HG03060 (cell line): ENCODE data around the gene MORF4L1.
"Not testable (repeated sequence)": the region's sequence is repeated elsewhere in the genome, so short reads cannot be mapped to it uniquely, and the experiment has no call there.

Source experiments
- ATAC-seq: cut with Tn5 transposase; IDR thresholded peaks from one replicate; pipeline ENCODE4 v1.9.1; 2021; ENCODE audit warnings: low read depth, moderate number of reproducible peaks; ENCODE audit not compliant: unreplicated experiment

Gene MORF4L1

GRCh38 chr15:78923480-78924360 is 51.0 kb downstream of the MORF4L1 start:
- ATAC-seq: no peak

DNA sequence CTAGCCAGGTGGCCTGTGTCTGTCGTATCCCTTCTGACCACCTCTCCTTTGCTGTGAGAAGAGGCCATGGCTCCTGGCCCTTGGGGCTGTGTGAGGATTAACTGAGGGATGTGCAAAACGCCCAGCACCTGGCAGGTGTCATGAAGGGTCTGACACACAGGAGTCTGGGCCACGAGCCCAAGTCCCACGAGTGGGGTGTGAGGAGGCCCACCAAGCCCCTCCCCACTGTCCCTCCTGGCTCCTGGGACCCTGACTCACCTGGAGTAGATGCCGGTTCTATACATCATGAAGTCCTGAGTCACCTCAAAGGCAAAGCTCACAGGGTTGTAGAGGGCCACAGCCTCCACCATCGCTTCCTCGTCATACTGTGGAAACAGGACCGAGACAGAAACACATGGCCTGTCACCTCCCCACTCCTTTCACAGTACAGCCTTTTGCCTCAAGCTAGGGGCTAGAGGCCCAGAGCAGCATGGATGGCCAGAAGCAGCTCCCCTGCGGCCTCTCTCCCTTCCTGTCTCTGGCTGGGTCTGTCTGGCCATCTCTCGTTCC is 52.5 kb downstream of the MORF4L1 start:
- no peak for ATAC-seq

DNA sequence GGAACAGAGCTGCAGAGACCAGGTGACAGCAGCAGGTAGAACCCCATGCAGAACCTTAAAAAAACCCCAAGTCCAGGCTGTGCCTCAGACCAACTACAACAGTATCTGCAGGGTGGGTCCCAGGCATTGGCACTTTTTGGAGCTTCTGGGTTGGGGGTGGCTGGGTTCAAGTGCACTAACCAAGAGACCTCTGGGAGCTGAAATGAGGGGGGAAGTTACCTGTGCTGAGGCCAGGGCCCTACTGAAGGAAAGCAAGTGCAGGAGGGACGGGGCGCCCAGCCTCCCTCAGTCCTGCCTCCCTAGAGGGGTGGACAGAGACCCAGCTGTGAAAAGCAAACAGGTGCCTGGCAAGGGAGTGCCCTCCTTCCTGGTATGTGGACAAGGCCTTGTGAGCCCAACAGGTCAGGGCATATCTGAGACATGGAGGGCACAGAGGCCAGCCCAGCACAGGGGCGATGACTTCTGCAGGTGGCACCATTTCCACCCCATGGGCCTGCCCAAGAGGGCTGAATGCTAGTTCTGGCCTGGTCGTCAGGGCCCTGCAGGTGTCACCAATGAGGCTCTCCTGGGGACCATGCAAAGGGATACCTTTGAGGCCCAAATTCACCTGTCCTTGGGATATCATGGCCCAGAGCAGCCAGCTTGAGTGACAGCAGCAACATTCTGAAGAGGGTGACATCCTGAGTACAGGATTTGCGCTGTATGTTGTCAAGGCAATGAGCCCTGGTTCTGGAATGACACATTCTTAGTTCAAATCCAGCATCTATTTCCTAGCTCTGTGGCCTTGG is 53.5 kb downstream of the MORF4L1 start:
- ATAC-seq: no peak

DNA sequence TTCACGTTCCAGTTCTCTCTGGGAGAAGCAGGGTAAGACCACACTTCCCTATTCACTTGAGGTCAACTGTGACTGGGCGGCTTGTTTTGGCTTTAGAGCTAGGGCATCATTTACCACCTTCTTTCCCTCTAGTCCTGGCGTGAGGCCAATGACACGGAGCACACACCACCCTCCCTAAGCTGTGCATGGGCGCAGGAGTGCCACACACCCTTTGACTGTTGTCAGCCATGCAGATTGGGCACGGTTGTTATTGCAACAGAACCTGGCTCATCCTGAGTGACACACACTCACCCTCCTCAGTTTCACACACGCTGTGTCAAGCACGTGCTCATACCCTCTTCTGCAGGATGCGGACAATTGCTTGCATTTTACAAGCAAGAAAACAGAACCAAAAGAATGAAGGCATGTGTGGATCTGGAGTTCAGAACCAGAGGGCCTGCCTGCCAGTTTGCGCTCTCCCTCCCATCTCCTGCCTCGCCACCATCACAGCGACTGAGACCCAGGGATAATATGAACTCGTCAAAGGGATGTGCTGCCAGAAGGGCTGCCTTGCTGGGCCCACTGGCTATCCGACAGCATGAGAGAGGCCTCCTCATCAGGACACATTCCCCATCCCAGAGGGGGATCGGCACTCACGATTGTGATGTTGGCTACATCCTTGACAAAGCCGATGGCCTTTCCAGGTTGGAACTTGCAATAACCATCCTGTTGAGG is 54.5 kb downstream of the MORF4L1 start:
- ATAC-seq: no peak

- ATAC-seq: not testable (repeated sequence)
Observed at GRCh38 chr15:78928176-78928575, 55.5 kb downstream of the MORF4L1 start.

GRCh38 chr15:78928616-78929093 is 56.0 kb downstream of the MORF4L1 start:
- no peak for ATAC-seq

DNA sequence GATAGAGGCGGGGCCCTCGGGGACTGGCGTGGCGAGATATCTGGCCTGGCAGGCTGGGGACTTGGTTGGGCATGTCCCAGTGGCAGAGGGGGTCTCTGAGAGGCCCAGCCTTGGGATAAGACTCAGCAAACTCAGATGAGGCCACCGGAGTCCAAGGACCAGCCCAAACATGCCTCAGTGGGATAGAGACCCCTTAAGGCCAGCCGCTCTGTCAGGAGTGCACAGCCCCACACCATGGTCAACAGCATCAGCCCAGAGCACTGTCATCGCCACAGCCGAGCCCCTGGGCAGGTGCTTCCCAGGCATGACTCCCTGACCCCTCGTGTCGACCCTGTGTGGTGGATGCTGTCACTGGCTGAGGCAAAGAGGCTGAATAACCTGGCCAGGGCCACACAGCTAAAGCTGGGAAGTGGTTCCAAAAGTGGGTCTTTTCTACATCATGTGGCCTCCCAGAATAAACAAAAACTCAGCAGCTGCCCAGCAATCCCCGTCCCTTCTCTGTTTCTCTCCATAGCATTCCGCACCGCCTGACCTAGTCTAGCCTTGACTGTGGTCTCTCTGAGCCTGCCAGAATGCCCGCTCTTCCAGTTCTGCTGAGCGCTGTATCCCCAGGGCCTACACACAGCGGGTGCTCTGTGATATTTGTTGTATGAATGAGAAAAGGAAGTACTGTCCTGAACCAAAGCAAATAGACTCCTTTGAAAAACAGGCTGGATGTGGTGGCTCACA is 57.0 kb downstream of the MORF4L1 start:
- no peak for ATAC-seq

DNA sequence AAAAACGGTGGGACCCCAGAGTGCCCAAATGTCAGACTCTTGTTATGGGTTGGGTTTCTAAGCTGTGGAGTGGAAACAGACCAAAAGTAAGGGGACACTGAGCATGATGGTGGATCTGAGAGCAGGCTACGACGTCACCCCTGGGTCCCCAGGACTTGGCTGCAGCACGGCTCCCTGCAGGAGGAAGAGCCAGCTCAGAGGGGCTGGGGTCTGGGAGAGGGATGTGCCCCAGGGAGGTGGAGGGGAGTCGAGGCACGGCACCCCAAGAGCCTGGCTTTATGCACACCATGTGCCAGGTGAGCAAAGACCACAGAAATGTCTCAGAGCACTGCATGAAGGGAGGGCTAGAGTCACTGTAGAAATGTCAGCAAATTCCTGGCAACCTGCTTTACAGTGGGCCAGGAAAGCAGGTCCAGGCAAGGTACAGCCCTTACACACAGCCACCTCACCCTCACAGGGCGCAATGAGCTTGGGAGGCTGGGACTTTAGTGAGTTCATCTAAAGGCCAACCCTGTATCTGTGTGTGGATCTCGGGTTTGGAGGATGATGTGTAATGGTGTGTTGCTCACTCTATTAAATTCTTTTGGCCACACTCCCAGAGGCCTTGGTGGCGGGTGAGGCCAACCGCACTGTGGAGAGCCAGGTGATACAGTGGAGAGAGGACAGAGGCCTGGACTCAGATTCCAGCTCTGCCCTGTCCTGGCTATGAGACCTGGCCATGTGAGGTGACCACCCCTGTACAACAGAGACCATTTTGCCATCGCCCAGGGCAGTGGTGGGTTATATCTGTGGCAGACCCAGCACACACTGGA is 58.1 kb downstream of the MORF4L1 start:
- ATAC-seq: no peak

DNA sequence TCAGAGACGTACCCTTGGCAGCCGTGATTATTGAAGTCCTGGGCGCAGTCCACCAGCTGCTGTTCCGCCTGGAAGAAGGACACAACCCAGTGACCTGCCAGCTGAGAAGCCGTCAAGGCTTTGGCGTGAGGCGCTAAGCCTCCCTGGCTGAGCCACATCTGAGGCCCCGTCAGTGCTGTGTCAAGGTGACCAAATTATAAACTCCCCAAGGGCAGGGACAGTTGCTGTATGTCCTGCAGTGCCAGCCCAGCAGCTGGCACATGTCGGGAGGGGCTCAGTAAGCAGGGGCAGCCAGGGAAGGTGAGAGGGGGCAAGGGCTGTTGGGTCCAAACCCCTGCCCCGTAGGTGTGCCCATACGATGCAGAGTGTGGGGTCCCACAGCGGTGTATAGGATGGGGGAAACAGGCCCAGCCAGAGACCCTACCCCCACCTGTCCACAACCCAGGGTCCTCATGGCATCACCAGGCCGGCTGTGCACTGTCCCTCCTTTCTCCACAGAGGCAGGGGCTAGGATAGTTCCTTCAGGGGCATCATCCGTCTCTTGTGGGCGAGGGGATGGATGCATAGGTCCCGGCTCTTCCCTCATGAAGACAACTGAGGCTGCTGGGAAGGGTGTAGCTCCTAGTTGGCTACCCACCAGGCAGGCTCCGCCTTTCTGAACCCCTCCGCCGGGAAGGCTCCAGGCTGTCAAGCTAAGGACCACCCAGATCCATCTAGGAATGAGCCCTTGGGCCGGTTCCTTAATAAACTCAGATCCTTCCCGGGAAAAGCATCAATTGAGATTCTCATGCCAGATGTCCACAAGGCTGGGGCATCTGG is 59.0 kb downstream of the MORF4L1 start:
- ATAC-seq: no peak

- no peak for ATAC-seq
Observed at GRCh38 chr15:78932258-78932808, 59.6 kb downstream of the MORF4L1 start.

DNA sequence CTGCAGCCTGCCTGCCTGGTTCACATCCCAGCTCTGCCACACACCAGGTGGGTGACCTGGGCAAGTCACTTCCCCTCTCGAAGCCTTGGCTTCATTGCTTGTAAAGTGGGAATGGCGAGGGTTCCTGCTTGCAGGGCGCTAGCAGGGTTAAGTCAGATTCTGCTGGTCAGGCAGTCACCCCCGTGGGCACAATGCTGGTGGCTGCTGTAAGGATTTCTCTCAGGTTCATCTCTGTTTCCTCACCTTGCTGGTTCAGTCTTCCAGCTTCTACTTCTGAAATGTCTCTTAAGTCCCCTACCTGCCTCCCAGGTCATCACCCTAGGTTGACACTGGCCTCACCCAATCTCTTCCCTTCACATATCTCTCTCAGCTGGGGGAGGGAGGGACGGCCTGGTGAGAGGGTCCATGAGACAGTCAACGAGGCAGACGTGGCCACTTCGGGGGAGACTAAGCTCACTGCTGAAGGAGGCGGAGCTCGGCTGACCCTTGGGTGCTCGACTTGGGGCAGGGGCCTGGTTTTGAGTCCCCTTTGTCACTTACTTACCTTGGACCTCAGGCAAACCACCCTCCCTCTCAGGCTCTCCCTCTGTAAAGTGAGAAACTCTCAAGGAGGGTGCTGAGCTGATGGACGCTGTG is 60.6 kb downstream of the MORF4L1 start:
- ATAC-seq: no peak

- ATAC-seq: no peak
Observed at GRCh38 chr15:78933823-78934654, 61.3 kb downstream of the MORF4L1 start.

GRCh38 chr15:78934655-78935023 is 61.9 kb downstream of the MORF4L1 start:
- no peak for ATAC-seq

DNA sequence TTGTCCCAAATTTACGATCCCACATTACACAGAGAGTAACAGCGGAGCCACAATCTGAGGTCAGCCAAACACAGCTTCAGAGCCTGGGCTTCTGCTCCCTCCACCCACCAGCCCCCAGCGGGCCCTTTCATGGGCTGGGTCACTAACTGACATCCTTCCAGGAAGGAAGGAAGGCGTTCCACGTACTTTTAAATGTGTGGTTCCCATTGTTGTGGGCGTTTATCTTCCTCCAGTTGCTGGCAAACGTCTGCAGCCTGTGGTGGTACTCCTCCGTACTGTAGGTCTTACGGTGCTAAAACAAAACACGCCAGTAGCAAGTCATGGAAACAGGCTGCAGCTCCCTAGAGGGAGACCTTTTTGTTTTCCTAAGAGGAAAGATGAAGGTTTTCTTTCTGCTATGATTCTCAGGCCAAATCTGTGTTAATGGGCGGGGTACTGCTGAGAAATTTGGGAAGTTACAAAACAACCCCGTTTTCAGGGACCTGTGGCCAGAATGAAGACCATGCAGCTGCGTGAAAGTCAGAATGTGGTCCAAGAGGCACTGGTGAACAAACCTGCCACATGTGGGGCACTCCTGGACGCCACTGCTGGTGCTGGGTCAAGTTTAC is 64.5 kb downstream of the MORF4L1 start:
- ATAC-seq: no peak

GRCh38 chr15:78938658-78939488 is 66.2 kb downstream of the MORF4L1 start:
- ATAC-seq: peak; percentile 40
